ENCODE results near the gene CBFA2T3. TPM values are rescaled to one million over a fixed set of nuclear protein-coding genes. Genes with fewer than 3 reads are reported as not detected.
"Not testable (repeated sequence)": the region's sequence is repeated elsewhere in the genome, so short reads cannot be mapped to it uniquely, and the experiment has no call there.

The CBFA2T3 gene
- total RNA-seq, 1 donor from 2014 or later = 4.6 TPM

GRCh38 chr16:88896238-88897070 is 80.6 kb downstream of the CBFA2T3 start:
- H3K9me3 Mint-ChIP-seq = no peaks in the 10 kb centered on the region
- no peak for DNase-seq (ENCODE audit: low read depth, low spot score)
- no peak overlapping the region for H3K4me3 Mint-ChIP-seq
- H3K27ac Mint-ChIP-seq (ENCODE audit: unreplicated experiment) = no peak overlapping the region
- H3K36me3 Mint-ChIP-seq (ENCODE audit: low read depth) = no peaks in the 10 kb centered on the region
- TF ChIP-seq CTCF (conservative IDR thresholded peaks at IDR 0.05) = no peak
- no peaks in the 10 kb centered on the region for H3K4me1 Mint-ChIP-seq
- H3K27me3 Mint-ChIP-seq (ENCODE audit: low read depth) = no peaks in the 10 kb centered on the region

- Mint-ChIP-seq H3K36me3 (ENCODE audit: low read depth) (no peaks in the 10 kb centered on the region), H3K27me3 (ENCODE audit: low read depth) (no peaks in the 10 kb centered on the region)
These were observed 81.7 kb downstream of the CBFA2T3 start for GRCh38 chr16:88895335-88895734.

GRCh38 chr16:88894681-88895300 is 82.2 kb downstream of the CBFA2T3 start:
- Mint-ChIP-seq H3K4me1 (no peaks in the 10 kb centered on the region), H3K27ac (ENCODE audit: unreplicated experiment) (no peak overlapping the region), H3K36me3 (ENCODE audit: low read depth) (no peaks in the 10 kb centered on the region), H3K27me3 (ENCODE audit: low read depth) (no peaks in the 10 kb centered on the region), H3K9me3 (no peaks in the 10 kb centered on the region), H3K4me3 (no peak overlapping the region)
- no peak for DNase-seq (ENCODE audit: low read depth, low spot score)
- no peak for TF ChIP-seq CTCF (conservative IDR thresholded peaks at IDR 0.05)

More at GRCh38 chr16:88895335-88895734, 81.7 kb downstream of the CBFA2T3 start:
- Mint-ChIP-seq H3K27ac (ENCODE audit: unreplicated experiment) (no peak overlapping the region), H3K4me3 (no peak overlapping the region), H3K9me3 (no peaks in the 10 kb centered on the region), H3K4me1 (no peaks in the 10 kb centered on the region)
- DNase-seq (ENCODE audit: low read depth, low spot score) = no peak
- TF ChIP-seq CTCF (conservative IDR thresholded peaks at IDR 0.05) = no peak

GRCh38 chr16:88894266-88894665 is 82.7 kb downstream of the CBFA2T3 start:
- not testable (repeated sequence) for H3K36me3 Mint-ChIP-seq (ENCODE audit: low read depth); H3K9me3 Mint-ChIP-seq; DNase-seq (ENCODE audit: low read depth, low spot score); H3K4me3 Mint-ChIP-seq; H3K27me3 Mint-ChIP-seq (ENCODE audit: low read depth); H3K4me1 Mint-ChIP-seq; H3K27ac Mint-ChIP-seq (ENCODE audit: unreplicated experiment)

- no peak for DNase-seq (ENCODE audit: low read depth, low spot score)
- Mint-ChIP-seq H3K27me3 (ENCODE audit: low read depth) (no peaks in the 10 kb centered on the region), H3K36me3 (ENCODE audit: low read depth) (peaks cover 3% of the 10 kb centered on the region), H3K27ac (ENCODE audit: unreplicated experiment) (no peak overlapping the region), H3K9me3 (no peaks in the 10 kb centered on the region), H3K4me3 (no peak overlapping the region), H3K4me1 (no peaks in the 10 kb centered on the region)
- no peak for TF ChIP-seq CTCF (conservative IDR thresholded peaks at IDR 0.05)
These were observed 83.7 kb downstream of the CBFA2T3 start for GRCh38 chr16:88893127-88893968.

Measured in neural crest cell (in vitro differentiated cells).